Measurements from ENCODE around the gene TAGAP.

TAGAP gene

GRCh38 chr6:159074120-159074684 lies 29.4 kb upstream of the TAGAP start:
- no peak for DNase-seq (ENCODE audit: low read depth in 3 of 3, low spot score in 1 of 3)

GRCh38 chr6:159071843-159072769 lies 27.3 kb upstream of the TAGAP start:
- DNase-seq (ENCODE audit: low read depth in 3 of 3, low spot score in 1 of 3): no peak

DNA sequence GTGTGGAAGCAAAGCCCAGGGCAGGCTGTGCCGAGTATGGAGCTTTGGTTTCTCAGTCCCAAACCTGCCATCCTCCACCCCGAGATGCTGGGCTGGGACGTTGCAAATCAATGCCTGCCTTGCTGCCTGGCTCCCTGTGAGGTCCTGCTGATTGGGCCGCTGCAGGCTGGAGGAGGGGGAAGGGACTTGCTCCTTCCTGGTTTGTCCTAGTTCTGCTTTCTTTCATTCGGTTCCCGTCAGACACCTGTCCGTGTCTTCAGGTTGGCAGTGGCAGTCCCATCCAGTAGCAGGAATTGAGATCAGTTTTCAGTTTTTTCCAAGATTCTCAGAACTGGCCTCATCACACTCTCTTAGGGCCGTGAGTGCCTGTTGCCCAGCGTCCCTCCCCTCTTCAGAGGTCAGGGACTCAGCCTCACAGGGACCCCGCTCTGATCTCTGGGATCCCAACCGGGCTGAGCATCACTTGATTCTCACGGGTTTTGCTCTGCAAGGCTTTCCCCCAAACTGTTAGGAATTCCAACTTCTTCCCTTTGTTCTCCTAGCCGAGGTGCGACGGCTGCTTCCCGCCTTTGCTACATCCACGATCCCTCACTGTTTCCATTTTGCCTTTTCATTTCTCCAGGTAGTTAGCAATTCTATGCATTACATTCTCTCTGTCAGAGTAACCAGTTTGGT lies 24.2 kb upstream of the TAGAP start:
- DNase-seq (ENCODE audit: low read depth in 3 of 3, low spot score in 1 of 3): no peak

- DNase-seq (ENCODE audit: low read depth in 3 of 3, low spot score in 1 of 3): no peak
These were observed 22.5 kb upstream of the TAGAP start for GRCh38 chr6:159067334-159067733.

GRCh38 chr6:159066483-159066882 lies 21.7 kb upstream of the TAGAP start:
- no peak for DNase-seq (ENCODE audit: low read depth in 3 of 3, low spot score in 1 of 3)

DNA sequence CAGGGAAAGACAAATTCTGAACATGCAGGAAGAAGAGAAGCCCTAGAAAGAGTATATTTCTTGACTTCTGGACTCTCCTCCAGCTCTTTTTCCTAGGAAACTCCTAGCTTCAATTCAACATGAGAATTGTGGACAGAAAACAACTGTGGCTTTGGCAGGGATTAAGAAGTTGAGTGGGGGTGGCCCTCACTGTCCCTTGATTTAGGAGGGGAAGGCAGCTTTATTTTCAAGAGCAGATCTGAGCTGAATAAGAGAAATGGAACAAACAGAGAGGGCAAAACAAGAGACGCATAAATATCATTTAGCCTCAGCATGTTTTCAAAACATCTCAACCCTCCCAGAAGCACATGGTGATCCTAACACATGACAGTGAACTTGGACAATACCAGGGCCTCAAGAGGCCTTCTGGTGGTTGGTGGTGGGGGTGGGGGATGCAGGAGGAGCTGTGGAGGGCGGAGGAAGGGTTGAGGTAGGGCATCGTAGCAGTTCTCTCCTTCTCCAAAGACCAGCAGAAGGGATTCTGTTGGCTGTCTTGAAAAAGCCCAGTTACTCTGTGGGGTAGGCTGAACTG lies 21.1 kb upstream of the TAGAP start:
- DNase-seq (ENCODE audit: low read depth in 3 of 3, low spot score in 1 of 3): no peak

GRCh38 chr6:159065091-159065490 lies 20.3 kb upstream of the TAGAP start:
- no peak for DNase-seq (ENCODE audit: low read depth in 3 of 3, low spot score in 1 of 3)

- no peak for DNase-seq (ENCODE audit: low read depth in 3 of 3, low spot score in 1 of 3)
These were observed 19.7 kb upstream of the TAGAP start for GRCh38 chr6:159064477-159064876.

- DNase-seq (ENCODE audit: low read depth in 3 of 3, low spot score in 1 of 3): no peak
These were observed 18.8 kb upstream of the TAGAP start for GRCh38 chr6:159063549-159063948.

GRCh38 chr6:159062976-159063375 lies 18.2 kb upstream of the TAGAP start:
- DNase-seq (ENCODE audit: low read depth in 3 of 3, low spot score in 1 of 3): no peak

- no peak for DNase-seq (ENCODE audit: low read depth in 3 of 3, low spot score in 1 of 3)
These were observed 17.8 kb upstream of the TAGAP start for GRCh38 chr6:159062564-159062945.

GRCh38 chr6:159061805-159062563 lies 17.2 kb upstream of the TAGAP start:
- DNase-seq (ENCODE audit: low read depth in 3 of 3, low spot score in 1 of 3): no peak

GRCh38 chr6:159061146-159061545 lies 16.4 kb upstream of the TAGAP start:
- DNase-seq (ENCODE audit: low read depth in 3 of 3, low spot score in 1 of 3): no peak

- DNase-seq (ENCODE audit: low read depth in 3 of 3, low spot score in 1 of 3): no peak
These were observed 15.2 kb upstream of the TAGAP start for GRCh38 chr6:159059885-159060506.

DNA sequence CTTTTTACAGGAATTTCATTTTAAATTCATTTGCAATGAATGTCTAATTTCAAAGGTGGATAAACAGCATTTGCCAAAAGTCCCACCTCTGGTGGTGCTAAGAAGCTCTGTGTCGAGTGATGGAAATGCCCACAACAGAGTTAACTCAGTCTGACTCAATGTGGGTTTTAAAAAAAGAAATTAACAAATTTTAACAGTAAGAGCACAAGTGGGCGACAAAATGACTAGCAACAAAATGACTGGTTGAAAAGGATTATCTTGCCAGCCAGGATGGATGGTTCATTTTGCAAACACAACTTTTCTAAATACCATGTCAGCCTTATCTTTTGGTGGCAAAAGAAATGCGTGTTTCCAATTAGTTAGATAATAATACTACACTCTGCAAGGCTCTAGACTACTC lies 14.3 kb upstream of the TAGAP start:
- no peak for DNase-seq (ENCODE audit: low read depth in 3 of 3, low spot score in 1 of 3)

DNA sequence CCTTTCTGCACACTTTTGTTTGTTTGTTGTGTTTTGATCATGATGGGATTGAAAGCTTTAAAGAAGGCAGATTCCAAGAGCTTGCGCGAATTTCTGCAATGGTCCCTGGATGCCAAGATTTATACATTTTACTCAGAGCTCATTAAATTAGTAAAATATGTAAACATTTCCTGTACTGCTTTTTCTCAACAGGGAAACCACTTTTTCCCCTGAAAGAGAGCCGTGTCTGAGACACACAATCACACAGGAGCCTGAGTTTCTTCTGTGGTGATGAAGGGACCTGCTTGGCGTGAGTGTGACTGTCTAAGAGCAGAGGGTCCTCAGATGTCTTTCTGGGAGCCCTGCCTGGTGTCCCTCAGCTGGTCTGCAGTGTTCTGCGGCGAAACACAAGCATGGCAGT lies 12.1 kb upstream of the TAGAP start:
- DNase-seq (ENCODE audit: low read depth in 3 of 3, low spot score in 1 of 3): no peak

DNA sequence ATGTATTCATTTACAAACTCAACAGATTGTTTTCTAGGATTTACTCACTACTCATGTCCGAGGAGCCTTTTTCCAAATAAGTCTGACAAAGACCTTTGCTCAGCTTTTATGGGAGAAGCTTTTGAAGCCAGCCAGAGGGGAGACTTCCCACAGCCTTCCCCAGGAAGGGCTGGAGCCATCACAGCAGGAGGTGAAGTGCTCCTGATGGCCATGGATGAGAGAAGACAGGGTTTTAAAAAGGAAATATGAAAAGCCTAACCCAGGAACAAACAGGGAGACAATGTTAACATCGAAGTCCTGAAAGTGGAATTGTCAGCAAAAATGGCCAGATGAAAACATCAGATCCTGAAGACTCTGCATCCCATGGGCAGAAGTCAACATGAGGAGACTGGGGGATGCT lies 11.6 kb upstream of the TAGAP start:
- no peak for DNase-seq (ENCODE audit: low read depth in 3 of 3, low spot score in 1 of 3)

- no peak for DNase-seq (ENCODE audit: low read depth in 3 of 3, low spot score in 1 of 3)
These were observed 11.2 kb upstream of the TAGAP start for GRCh38 chr6:159056003-159056402.

DNA sequence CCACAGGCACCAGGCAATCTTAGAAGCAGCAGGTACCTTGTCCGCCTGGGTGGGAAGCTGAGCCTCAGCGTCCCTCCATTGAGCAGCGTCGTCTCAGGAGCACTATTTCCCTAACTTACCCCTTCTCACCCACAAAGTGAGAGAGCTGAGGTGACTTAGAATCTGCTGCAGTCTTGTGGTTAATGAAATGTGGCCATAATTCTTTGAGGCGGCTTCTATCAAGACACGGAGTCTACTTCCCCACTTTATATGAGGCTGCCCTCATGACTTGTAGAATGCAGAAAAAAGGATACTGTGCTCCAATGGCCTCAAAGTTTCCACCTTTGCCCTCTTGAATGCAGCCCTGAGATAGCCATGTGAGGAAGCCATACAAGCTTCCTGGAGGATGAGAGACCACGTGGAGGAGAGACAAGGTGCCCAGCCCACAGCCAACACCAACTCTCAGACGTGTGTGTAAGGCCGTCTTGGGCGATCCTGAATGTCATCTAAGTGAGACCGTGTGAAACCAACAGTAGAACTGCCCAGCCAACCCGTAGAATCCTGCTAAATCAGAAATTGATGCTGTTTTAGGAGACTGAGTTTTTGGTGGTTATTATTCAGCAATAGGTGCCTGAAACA lies 9.1 kb upstream of the TAGAP start:
- no peak for DNase-seq (ENCODE audit: low read depth in 3 of 3, low spot score in 1 of 3)

DNA sequence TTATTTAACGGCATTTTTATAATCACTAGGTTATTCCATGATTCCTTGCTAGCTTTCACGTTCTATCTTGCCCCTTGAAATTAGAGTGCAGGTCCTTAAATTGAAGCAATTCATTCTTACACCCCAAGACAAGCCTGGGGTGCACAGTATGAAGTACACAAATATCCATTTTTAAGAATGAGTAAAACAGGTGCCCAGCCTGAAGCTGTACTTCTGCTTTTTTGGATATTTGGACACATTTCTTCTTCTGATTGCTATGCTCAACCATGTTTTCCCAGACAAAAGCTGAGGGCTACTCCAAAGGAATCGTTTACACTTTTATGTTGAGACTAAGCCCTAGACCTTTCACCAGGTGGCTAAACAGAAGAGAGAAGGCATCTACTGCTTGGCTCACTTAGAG lies 7.9 kb upstream of the TAGAP start:
- DNase-seq (ENCODE audit: low read depth in 3 of 3, low spot score in 1 of 3): no peak

All from stimulated activated CD4-positive, alpha-beta T cell treated with anti-CD3 and anti-CD28 coated beads, TNF-alpha, amount 100 ng/mL, for 1 hour (primary cell).